Activated CD4-positive, alpha-beta T cell treated with anti-CD3 and anti-CD28 coated beads for 48 hours (primary cell): ENCODE results near the gene ZNF337.

Experiments
- DNase-seq: peaks from one replicate; pipeline ENCODE4 v3.0.0-alpha.2; 2020

Gene ZNF337

GRCh38 chr20:25624500-25624939, 72.1 kb downstream of the ZNF337 start:
- DNase-seq, result no peak
